Right lobe of liver (tissue), 4 donors: ENCODE data around the gene CEACAM8.

Source experiments
- CTCF ChIP-seq, 4 donors: fragments of 200-600 bp in 3 of 4; fragments of 450-650 bp in 1 of 4; IDR thresholded peaks; one replicate each; pipeline versions ENCODE4 v1.5.1 to v1.8.0; 2016 to 2022; ENCODE audit warnings: antibody characterized with exemption in 4 of 4, mild to moderate bottlenecking in 2 of 4
- POLR2A ChIP-seq: fragments of 450-650 bp; IDR thresholded peaks from one replicate; pipeline ENCODE4 v1.6.1; 2017; ENCODE audit warnings: antibody characterized with exemption, mild to moderate bottlenecking
- donor health status: DM: no; HTN: no; CAD: no.
- donor health status: DM: no; HTN: no; CAD: no.
- donor health status: DM: no; HTN: yes; CAD: no.

DNA sequence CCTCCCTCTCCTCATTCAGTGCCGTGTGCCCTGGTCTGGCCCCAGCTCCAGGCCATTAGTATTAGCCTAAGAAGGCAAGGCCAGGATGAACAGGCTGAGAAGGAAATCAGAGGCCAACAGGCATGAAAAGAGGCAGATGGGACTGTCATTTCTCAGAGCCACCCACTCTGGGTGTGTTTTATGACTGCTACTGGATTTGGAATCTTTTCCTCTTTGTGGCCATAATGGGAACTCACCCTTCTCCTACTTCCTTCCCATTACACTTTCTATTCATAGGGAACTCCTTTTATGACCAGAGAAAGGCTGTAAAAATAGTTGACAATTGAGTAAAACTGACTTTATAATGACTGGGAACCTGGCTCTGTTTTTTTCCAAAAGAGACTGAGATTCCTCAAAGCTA lies 17.7 kb downstream of the CEACAM8 start:
- TF ChIP-seq CTCF (IDR thresholded peaks at IDR 0.05) (no peak), POLR2A (no peak)
